ENCODE measurements around the gene NOP16.

NOP16 gene

GRCh38 chr5:176355400-176356178 lies 32.8 kb downstream of the NOP16 start:
- no peak for DNase-seq

- DNase-seq = no peak
Measured at GRCh38 chr5:176353533-176353932, 34.9 kb downstream of the NOP16 start.

GRCh38 chr5:176352116-176352878 lies 36.1 kb downstream of the NOP16 start:
- DNase-seq = no peak

- no peak for DNase-seq
Measured at GRCh38 chr5:176350416-176350815, 38.0 kb downstream of the NOP16 start.

- DNase-seq = no peak
Measured at GRCh38 chr5:176342766-176343458, 45.5 kb downstream of the NOP16 start.

- no peak for DNase-seq
Measured at GRCh38 chr5:176342158-176342483, 46.3 kb downstream of the NOP16 start.

- DNase-seq = no peak
Measured at GRCh38 chr5:176341325-176342157, 46.9 kb downstream of the NOP16 start.

- no peak for DNase-seq
Measured at GRCh38 chr5:176339304-176339703, 49.1 kb downstream of the NOP16 start.

- no peak for DNase-seq
Measured at GRCh38 chr5:176337913-176338312, 50.5 kb downstream of the NOP16 start.

- DNase-seq = no peak
Measured at GRCh38 chr5:176334031-176334770, 54.2 kb downstream of the NOP16 start.

Measured in GDM1 (cell line).